HepG2 (cell line): ENCODE data around the gene CAMTA1. TPM values are rescaled to one million over a fixed set of nuclear protein-coding genes. Genes with fewer than 3 reads are reported as not detected.

Source experiments
- ATAC-seq: fragments of 200-7000 bp; cut with Tn5 transposase; 3 replicates; pipeline ENCODE4 v1.9.1; 2020; ENCODE audit warnings: mild to moderate bottlenecking, moderate library complexity
- BruUV-seq: library from RNA; stranded (reverse); fragments of 400-500 nt; replicated peaks from 2 replicates; lab custom pipeline; 2021; lab: Mats Ljungman, UMichigan
- CTCF ChIA-PET: fragments of 300-600 bp; formaldehyde crosslinking; extraction: SDS; loops from one replicate; lab custom pipeline; 2021; ENCODE audit warnings: low total read pairs, inconsistent platforms, low intra/inter-chr PET ratio; lab: Yijun Ruan, JAX
- POLR2A ChIA-PET: fragments of 350-600 bp; sonication (Branson Sonifier 250); formaldehyde crosslinking; loops from one replicate; lab custom pipeline; 2020; ENCODE audit warnings: antibody characterized with exemption, inconsistent platforms; lab: Yijun Ruan, JAX
- DNase-seq: peaks from one replicate; pipeline ENCODE4 v3.0.0-alpha.2; 2015; ENCODE audit warnings: low spot score
- FAIRE-seq: peaks from 3 replicates; lab custom pipeline; 2011; peaks lifted over from hg19 to GRCh38; lab: Jason Lieb, UNC
- H2AFZ ChIP-seq: one replicate; pipeline ENCODE4 v1.6.1; 2011; ENCODE audit warnings: low read length, inconsistent platforms
- H3K27ac ChIP-seq: fragments of 300-600 bp; 3 replicates; pipeline ENCODE4 v1.8.0; 2011; ENCODE audit warnings: mixed run types, mild to moderate bottlenecking, mixed read lengths, low read length, inconsistent platforms; ENCODE audit not compliant: insufficient read depth; ENCODE audit errors: extremely low read length
- H3K27me3 ChIP-seq, 2 experiments: fragments of 200-600 bp in 1 of 2; 2 replicates in 1 of 2; 3 replicates in 1 of 2; pipeline versions ENCODE4 v1.6.0 to v1.8.0; 2011; ENCODE audit warnings: low read length in 2 of 2, mild to moderate bottlenecking in 2 of 2, moderate library complexity in 2 of 2, inconsistent platforms in 1 of 2; ENCODE audit not compliant: insufficient read depth in 2 of 2, control insufficient read depth in 1 of 2
- H3K36me3 ChIP-seq, 2 experiments: fragments of 200-600 bp in 1 of 2; replicated peaks in 1 of 2; 2 replicates in 1 of 2; 3 replicates in 1 of 2; pipeline versions ENCODE4 v1.5.1 to v1.8.0; 2011; ENCODE audit warnings: low read length in 2 of 2, inconsistent platforms in 1 of 2; ENCODE audit not compliant: insufficient read depth in 2 of 2, control insufficient read depth in 1 of 2
- H3K4me1 ChIP-seq: 2 replicates; pipeline ENCODE4 v1.5.1; 2012; ENCODE audit warnings: low read length, inconsistent platforms; ENCODE audit not compliant: insufficient read depth
- H3K4me2 ChIP-seq: 2 replicates; pipeline ENCODE4 v1.6.0; 2011; ENCODE audit warnings: low read depth, low read length, inconsistent platforms
- H3K4me3 ChIP-seq, 3 experiments: fragments of 200-600 bp in 1 of 3; sonication (generic), shearing (Covaris generic) in 1 of 3; replicated peaks in 1 of 3; 2 replicates each; pipeline ENCODE4 v1.5.1; 2011 to 2016; ENCODE audit warnings: low read length in 3 of 3, inconsistent platforms in 2 of 3, low read depth in 2 of 3, mild to moderate bottlenecking in 2 of 3, control low read depth in 1 of 3, mixed read lengths in 1 of 3; ENCODE audit not compliant: insufficient read depth in 1 of 3
- H3K79me2 ChIP-seq: one replicate; pipeline ENCODE4 v1.6.1; 2011; ENCODE audit warnings: low read length, inconsistent platforms; ENCODE audit not compliant: insufficient read depth
- H3K9ac ChIP-seq: 2 replicates; pipeline ENCODE4 v1.6.0; 2011; ENCODE audit warnings: mild to moderate bottlenecking, low read depth, low read length, inconsistent platforms; ENCODE audit not compliant: insufficient read depth
- H3K9me3 ChIP-seq: 2 replicates; pipeline ENCODE4 v1.5.1; 2012; ENCODE audit warnings: mild to moderate bottlenecking, low read length
- H4K20me1 ChIP-seq: 2 replicates; pipeline ENCODE4 v1.6.0; 2011; ENCODE audit warnings: inconsistent platforms, mild to moderate bottlenecking, low read length, moderate library complexity; ENCODE audit not compliant: insufficient read depth
- CHD2 ChIP-seq: IDR thresholded peaks from 2 replicates; pipeline ENCODE4 v1.6.1; 2011; ENCODE audit warnings: low read depth, low read length, improper control_type of control experiment
- ELF3 ChIP-seq: IDR thresholded peaks from 2 replicates; pipeline ENCODE4 v1.6.1; 2016; ENCODE audit warnings: missing genetic modification reagents, missing compliant biosample characterization
- GLI4 ChIP-seq: sonication (generic); formaldehyde crosslinking; IDR thresholded peaks from 2 replicates; pipeline ENCODE4 v1.5.1; 2020; ENCODE audit warnings: missing genetic modification reagents, mild to moderate bottlenecking, moderate library complexity, borderline replicate concordance
- RBAK ChIP-seq: sonication (generic); formaldehyde crosslinking; IDR thresholded peaks from 2 replicates; pipeline ENCODE4 v1.5.1; 2020; ENCODE audit warnings: mild to moderate bottlenecking, missing genetic modification reagents
- RCOR2 ChIP-seq: IDR thresholded peaks from 2 replicates; pipeline ENCODE4 v1.6.1; 2016; ENCODE audit warnings: missing biosample characterization, missing genetic modification reagents
- SALL1 ChIP-seq: sonication (generic); formaldehyde crosslinking; IDR thresholded peaks from 2 replicates; pipeline ENCODE4 v1.8.0; 2022; ENCODE audit warnings: mild to moderate bottlenecking, missing genetic modification reagents
- SNAPC2 ChIP-seq: sonication (generic); formaldehyde crosslinking; IDR thresholded peaks from 2 replicates; pipeline ENCODE4 v1.8.1; 2022; ENCODE audit warnings: mild to moderate bottlenecking, missing genetic modification reagents
- ZFP36 ChIP-seq: fragments of 150-350 bp; IDR thresholded peaks from 2 replicates; pipeline ENCODE4 v1.6.1; 2018; ENCODE audit warnings: borderline replicate concordance, low read length, low read depth; ENCODE audit not compliant: partially characterized antibody
- ZFP41 ChIP-seq: sonication (generic); formaldehyde crosslinking; IDR thresholded peaks from 2 replicates; pipeline ENCODE4 v1.4.0; 2020; ENCODE audit warnings: mild to moderate bottlenecking, missing genetic modification reagents, borderline replicate concordance
- ZNF367 ChIP-seq: sonication (generic); formaldehyde crosslinking; IDR thresholded peaks from 2 replicates; pipeline ENCODE4 v1.4.0; 2020; ENCODE audit warnings: missing genetic modification reagents, borderline replicate concordance
- ZNF383 ChIP-seq: sonication (generic); formaldehyde crosslinking; IDR thresholded peaks from 2 replicates; pipeline ENCODE4 v1.4.0; 2020; ENCODE audit warnings: missing genetic modification reagents, mild to moderate bottlenecking, borderline replicate concordance
- ZNF556 ChIP-seq: sonication (generic); formaldehyde crosslinking; IDR thresholded peaks from 2 replicates; pipeline ENCODE4 v1.4.0; 2020; ENCODE audit warnings: mild to moderate bottlenecking, missing genetic modification reagents, borderline replicate concordance
- ZNF557 ChIP-seq: sonication (generic); formaldehyde crosslinking; IDR thresholded peaks from 2 replicates; pipeline ENCODE4 v1.4.0; 2020; ENCODE audit warnings: missing genetic modification reagents
- WGBS: methylation state at CpG from one replicate; pipeline ENCODE4 v1.1.6; 2017; ENCODE audit warnings: low lambda C conversion rate; 5-methylcytosine and 5-hydroxymethylcytosine counted together
- in situ Hi-C: cut with HindIII; loops from 2 replicates; pipeline ENCODE4 v1.10.0; 2017; ENCODE audit warnings: low pct_unique_long_range_greater_than_20kb; ENCODE audit not compliant: extremely low pct_ligation_motif_present
- intact Hi-C: fragments of 100-400 bp; cut with micrococcal nuclease; formaldehyde crosslinking; loops from one replicate; pipeline ENCODE4 v1.10.0; 2022; ENCODE audit not compliant: unreplicated experiment
- polyA plus RNA-seq, 8 experiments: library from polyadenylated mRNA; depleted of rRNA in 3 of 8; stranded (reverse) in 7 of 8; unstranded in 1 of 8; fragments of >200 nt; fragmentation: Illumina TruSeq in 4 of 8; extraction: Trizol in 4 of 8; gene quantifications; 2 replicates each; pipeline versions ENCODE4 v1.2.1 to v1.2.3, GENCODE V29; 2011 to 2016; ENCODE audit warnings: low read depth in 4 of 8, missing spikeins in 1 of 8, mixed read lengths in 1 of 8; ENCODE audit not compliant: insufficient read depth in 1 of 8
- total RNA-seq, 5 experiments: library from RNA; depleted of rRNA; stranded (reverse); fragments of >200 nt; fragmentation: Illumina TruSeq; extraction: Trizol; gene quantifications; 2 replicates each; pipeline ENCODE4 v1.2.3, GENCODE V29; 2016; ENCODE audit warnings: low read depth in 1 of 5
- TF ChIP-seq, protein P1 (sequence below): sonication (generic); formaldehyde crosslinking; IDR thresholded peaks from 2 replicates; pipeline ENCODE4 v1.5.1; 2020; ENCODE audit warnings: mild to moderate bottlenecking, missing genetic modification reagents, moderate library complexity
- TF ChIP-seq, protein P2 (sequence below): IDR thresholded peaks from 2 replicates; pipeline ENCODE4 v1.6.1; 2016; ENCODE audit warnings: missing compliant biosample characterization, missing genetic modification reagents, borderline replicate concordance
- TF ChIP-seq, protein P3 (sequence below): IDR thresholded peaks from 2 replicates; pipeline ENCODE4 v1.4.0; 2020; ENCODE audit warnings: mild to moderate bottlenecking, missing genetic modification reagents

The CAMTA1 gene
- total and polyA plus RNA-seq, 2 of the 13 experiments (the other 11 are each of a cell fraction or from before 2014, with no cell fraction given), result 25.0 to 36.4 TPM

DNA sequence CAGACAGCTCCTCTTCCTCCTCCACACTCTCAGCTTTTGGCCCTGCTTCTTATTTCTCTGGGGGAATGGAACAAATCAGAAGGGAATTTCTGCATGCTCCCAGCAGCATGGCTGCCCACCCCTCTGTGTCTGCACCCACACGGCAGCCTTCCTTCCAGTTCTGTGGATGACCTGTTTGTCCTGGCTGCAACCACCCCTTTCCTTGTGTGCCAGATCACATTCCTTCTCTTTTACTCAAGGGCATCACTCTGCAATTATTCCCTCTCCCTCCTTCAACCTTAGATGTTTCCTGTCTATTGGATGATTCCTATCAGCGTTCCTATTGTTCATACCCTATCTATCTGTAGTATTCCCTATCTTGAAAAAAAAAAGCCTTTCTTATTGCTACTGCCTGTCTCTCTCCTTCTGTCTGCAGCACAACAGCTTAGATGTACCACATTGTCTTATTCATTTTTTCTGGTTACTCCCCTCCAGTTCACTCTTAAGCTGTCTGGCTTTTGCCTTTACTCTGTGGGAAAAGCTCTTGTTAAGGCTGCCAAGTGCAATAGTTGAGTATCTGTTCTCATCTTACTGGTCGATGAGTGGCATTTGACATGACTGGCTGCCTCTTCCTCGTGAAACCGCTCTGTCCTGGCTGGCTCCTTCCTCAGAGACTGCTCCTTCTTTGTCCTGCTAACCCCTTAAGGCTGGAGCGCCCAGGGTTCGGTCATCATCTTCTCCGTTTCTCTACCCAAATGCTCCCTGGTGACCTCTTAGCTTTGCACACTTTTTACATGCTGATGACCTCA is 351.1 kb downstream of the CAMTA1 start:
- intact Hi-C loops (no loop called here), in situ Hi-C loops (no loop called here)
- ChIA-PET POLR2A (no interaction called here), CTCF (no interaction called here)
- ATAC-seq (no peak), FAIRE-seq (no peak), DNase-seq (no peak)
- Histone ChIP-seq H4K20me1 (no peaks in the 10 kb centered on the region), H3K27ac (no peak overlapping the region), H3K4me1 (no peaks in the 10 kb centered on the region), H3K4me2 (no peak overlapping the region), H2AFZ (no peak overlapping the region), H3K79me2 (no peaks in the 10 kb centered on the region), H3K4me3 (no peak overlapping the region), H3K36me3 (no peaks in the 10 kb centered on the region), H3K27me3 (no peaks in the 10 kb centered on the region; a peak in 1 of 5 replicates), H3K9ac (no peak overlapping the region), H3K9me3 (no peaks in the 10 kb centered on the region)
- no TSS peak for BruUV-seq
- WGBS, result 33% methylated on average over 8 of the region's 8 CpGs
- no peak for TF ChIP-seq SALL1 (CRISPR knock-in tag)
- no peak for TF ChIP-seq ZNF557 (CRISPR knock-in tag)
- TF ChIP-seq ZFP41 (CRISPR knock-in tag), result no peak
- no peak for TF ChIP-seq ELF3 (CRISPR knock-in tag)
- TF ChIP-seq GLI4 (CRISPR knock-in tag), result no peak
- TF ChIP-seq CHD2, result no peak
- no peak for TF ChIP-seq RCOR2 (CRISPR knock-in tag)
- TF ChIP-seq, protein P1, sequence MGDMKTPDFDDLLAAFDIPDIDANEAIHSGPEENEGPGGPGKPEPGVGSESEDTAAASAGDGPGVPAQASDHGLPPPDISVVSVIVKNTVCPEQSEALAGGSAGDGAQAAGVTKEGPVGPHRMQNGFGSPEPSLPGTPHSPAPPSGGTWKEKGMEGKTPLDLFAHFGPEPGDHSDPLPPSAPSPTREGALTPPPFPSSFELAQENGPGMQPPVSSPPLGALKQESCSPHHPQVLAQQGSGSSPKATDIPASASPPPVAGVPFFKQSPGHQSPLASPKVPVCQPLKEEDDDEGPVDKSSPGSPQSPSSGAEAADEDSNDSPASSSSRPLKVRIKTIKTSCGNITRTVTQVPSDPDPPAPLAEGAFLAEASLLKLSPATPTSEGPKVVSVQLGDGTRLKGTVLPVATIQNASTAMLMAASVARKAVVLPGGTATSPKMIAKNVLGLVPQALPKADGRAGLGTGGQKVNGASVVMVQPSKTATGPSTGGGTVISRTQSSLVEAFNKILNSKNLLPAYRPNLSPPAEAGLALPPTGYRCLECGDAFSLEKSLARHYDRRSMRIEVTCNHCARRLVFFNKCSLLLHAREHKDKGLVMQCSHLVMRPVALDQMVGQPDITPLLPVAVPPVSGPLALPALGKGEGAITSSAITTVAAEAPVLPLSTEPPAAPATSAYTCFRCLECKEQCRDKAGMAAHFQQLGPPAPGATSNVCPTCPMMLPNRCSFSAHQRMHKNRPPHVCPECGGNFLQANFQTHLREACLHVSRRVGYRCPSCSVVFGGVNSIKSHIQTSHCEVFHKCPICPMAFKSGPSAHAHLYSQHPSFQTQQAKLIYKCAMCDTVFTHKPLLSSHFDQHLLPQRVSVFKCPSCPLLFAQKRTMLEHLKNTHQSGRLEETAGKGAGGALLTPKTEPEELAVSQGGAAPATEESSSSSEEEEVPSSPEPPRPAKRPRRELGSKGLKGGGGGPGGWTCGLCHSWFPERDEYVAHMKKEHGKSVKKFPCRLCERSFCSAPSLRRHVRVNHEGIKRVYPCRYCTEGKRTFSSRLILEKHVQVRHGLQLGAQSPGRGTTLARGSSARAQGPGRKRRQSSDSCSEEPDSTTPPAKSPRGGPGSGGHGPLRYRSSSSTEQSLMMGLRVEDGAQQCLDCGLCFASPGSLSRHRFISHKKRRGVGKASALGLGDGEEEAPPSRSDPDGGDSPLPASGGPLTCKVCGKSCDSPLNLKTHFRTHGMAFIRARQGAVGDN (CRISPR knock-in tag), result no peak
- TF ChIP-seq, protein P2, sequence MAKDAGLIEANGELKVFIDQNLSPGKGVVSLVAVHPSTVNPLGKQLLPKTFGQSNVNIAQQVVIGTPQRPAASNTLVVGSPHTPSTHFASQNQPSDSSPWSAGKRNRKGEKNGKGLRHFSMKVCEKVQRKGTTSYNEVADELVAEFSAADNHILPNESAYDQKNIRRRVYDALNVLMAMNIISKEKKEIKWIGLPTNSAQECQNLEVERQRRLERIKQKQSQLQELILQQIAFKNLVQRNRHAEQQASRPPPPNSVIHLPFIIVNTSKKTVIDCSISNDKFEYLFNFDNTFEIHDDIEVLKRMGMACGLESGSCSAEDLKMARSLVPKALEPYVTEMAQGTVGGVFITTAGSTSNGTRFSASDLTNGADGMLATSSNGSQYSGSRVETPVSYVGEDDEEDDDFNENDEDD (CRISPR knock-in tag), result no peak
- no peak for TF ChIP-seq ZFP36
- TF ChIP-seq, protein P3, sequence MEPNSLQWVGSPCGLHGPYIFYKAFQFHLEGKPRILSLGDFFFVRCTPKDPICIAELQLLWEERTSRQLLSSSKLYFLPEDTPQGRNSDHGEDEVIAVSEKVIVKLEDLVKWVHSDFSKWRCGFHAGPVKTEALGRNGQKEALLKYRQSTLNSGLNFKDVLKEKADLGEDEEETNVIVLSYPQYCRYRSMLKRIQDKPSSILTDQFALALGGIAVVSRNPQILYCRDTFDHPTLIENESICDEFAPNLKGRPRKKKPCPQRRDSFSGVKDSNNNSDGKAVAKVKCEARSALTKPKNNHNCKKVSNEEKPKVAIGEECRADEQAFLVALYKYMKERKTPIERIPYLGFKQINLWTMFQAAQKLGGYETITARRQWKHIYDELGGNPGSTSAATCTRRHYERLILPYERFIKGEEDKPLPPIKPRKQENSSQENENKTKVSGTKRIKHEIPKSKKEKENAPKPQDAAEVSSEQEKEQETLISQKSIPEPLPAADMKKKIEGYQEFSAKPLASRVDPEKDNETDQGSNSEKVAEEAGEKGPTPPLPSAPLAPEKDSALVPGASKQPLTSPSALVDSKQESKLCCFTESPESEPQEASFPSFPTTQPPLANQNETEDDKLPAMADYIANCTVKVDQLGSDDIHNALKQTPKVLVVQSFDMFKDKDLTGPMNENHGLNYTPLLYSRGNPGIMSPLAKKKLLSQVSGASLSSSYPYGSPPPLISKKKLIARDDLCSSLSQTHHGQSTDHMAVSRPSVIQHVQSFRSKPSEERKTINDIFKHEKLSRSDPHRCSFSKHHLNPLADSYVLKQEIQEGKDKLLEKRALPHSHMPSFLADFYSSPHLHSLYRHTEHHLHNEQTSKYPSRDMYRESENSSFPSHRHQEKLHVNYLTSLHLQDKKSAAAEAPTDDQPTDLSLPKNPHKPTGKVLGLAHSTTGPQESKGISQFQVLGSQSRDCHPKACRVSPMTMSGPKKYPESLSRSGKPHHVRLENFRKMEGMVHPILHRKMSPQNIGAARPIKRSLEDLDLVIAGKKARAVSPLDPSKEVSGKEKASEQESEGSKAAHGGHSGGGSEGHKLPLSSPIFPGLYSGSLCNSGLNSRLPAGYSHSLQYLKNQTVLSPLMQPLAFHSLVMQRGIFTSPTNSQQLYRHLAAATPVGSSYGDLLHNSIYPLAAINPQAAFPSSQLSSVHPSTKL, result no peak
- no peak for TF ChIP-seq RBAK (CRISPR knock-in tag)
- no peak for TF ChIP-seq ZNF556 (CRISPR knock-in tag)
- TF ChIP-seq ZNF383 (CRISPR knock-in tag), result no peak
- TF ChIP-seq ZNF367 (CRISPR knock-in tag), result no peak
- TF ChIP-seq SNAPC2, result no peak
